ENCODE measurements around the gene OSBP2.

DNA sequence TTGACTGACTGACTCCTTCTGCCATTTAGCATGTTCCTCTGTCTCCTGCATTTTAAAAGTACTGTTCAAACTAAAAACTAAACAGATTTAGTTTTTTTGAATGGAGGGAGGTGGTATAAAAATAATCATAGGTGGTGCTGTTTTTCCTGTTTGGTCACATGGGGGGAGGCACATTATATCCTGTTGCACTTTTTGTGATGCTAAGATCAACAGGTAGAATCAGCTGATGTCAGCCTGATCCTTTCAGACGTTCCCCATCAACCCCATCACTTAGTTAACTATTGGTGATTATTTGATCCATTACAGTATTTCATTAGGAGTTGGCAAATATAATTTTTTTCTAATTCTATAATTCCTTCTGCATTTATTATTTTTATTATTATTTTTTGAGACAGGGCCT, 5.1 kb upstream of the OSBP2 start:
- no peak for TF ChIP-seq RAD21 (IDR thresholded peaks at IDR 0.05; ENCODE audit: insufficient read depth, low read depth, low read length)
- TF ChIP-seq FOXM1 (IDR thresholded peaks at IDR 0.05; ENCODE audit: low read depth, low read length) = no peak
- TF ChIP-seq CTCF (IDR thresholded peaks at IDR 0.05 in 2 of 3, conservative IDR thresholded peaks at IDR 0.05 in 1 of 3; ENCODE audit: control insufficient read depth in 2 of 3, extremely low read depth in 1 of 3, insufficient read depth in 1 of 3, low read depth in 3 of 3, low read length in 3 of 3) = no peak
- no peak for TF ChIP-seq EP300 (IDR thresholded peaks at IDR 0.05; ENCODE audit: borderline replicate concordance in 1 of 2, control insufficient read depth in 1 of 2, low read depth in 2 of 2, low read length in 2 of 2)
- TF ChIP-seq CBX5 (IDR thresholded peaks at IDR 0.05; ENCODE audit: low read depth) = no peak
- TF ChIP-seq, protein P1, sequence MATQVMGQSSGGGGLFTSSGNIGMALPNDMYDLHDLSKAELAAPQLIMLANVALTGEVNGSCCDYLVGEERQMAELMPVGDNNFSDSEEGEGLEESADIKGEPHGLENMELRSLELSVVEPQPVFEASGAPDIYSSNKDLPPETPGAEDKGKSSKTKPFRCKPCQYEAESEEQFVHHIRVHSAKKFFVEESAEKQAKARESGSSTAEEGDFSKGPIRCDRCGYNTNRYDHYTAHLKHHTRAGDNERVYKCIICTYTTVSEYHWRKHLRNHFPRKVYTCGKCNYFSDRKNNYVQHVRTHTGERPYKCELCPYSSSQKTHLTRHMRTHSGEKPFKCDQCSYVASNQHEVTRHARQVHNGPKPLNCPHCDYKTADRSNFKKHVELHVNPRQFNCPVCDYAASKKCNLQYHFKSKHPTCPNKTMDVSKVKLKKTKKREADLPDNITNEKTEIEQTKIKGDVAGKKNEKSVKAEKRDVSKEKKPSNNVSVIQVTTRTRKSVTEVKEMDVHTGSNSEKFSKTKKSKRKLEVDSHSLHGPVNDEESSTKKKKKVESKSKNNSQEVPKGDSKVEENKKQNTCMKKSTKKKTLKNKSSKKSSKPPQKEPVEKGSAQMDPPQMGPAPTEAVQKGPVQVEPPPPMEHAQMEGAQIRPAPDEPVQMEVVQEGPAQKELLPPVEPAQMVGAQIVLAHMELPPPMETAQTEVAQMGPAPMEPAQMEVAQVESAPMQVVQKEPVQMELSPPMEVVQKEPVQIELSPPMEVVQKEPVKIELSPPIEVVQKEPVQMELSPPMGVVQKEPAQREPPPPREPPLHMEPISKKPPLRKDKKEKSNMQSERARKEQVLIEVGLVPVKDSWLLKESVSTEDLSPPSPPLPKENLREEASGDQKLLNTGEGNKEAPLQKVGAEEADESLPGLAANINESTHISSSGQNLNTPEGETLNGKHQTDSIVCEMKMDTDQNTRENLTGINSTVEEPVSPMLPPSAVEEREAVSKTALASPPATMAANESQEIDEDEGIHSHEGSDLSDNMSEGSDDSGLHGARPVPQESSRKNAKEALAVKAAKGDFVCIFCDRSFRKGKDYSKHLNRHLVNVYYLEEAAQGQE (IDR thresholded peaks at IDR 0.05; ENCODE audit: low read depth, low read length) = no peak
- TF ChIP-seq POLR2AphosphoS5 (IDR thresholded peaks at IDR 0.05; ENCODE audit: low read length) = no peak
- no peak for TF ChIP-seq BMI1 (IDR thresholded peaks at IDR 0.05; ENCODE audit: borderline replicate concordance)
- TF ChIP-seq STAT1 (conservative IDR thresholded peaks at IDR 0.05) = no peak
